IMR-90 (cell line): ENCODE data around the gene CNPY4. TPM values are rescaled to one million over a fixed set of nuclear protein-coding genes. Genes with fewer than 3 reads are reported as not detected.

ENCODE experiments used
- ATAC-seq: fragments of 200-7000 bp; cut with Tn5 transposase; 2 replicates; pipeline ENCODE4 v1.9.1; 2020; ENCODE audit warnings: low read depth, mild to moderate bottlenecking, moderate library complexity
- BruUV-seq: library from RNA; stranded (reverse); fragments of 400-500 nt; replicated peaks from 2 replicates; lab custom pipeline; 2021; lab: Mats Ljungman, UMichigan
- CTCF ChIA-PET: fragments of 300-600 bp; formaldehyde crosslinking; extraction: SDS; loops from one replicate; lab custom pipeline; 2021; ENCODE audit warnings: antibody characterized with exemption; lab: Yijun Ruan, JAX
- POLR2A ChIA-PET: fragments of 300-600 bp; sonication (Branson Sonifier 250); formaldehyde crosslinking; loops from one replicate; lab custom pipeline; 2022; ENCODE audit warnings: antibody characterized with exemption; ENCODE audit not compliant: unreplicated experiment; lab: Charles Lee
- DNase-seq: peaks from one replicate; pipeline ENCODE4 v3.0.0; 2013
- H2AFZ ChIP-seq: replicated peaks from 2 replicates; pipeline ENCODE3; 2013; ENCODE audit warnings: low read length, mild to moderate bottlenecking; ENCODE audit not compliant: poor library complexity
- H2AK5ac ChIP-seq: 2 replicates; pipeline ENCODE4 v1.6.1; 2013; ENCODE audit warnings: low read depth, low read length, inconsistent platforms
- H2AK9ac ChIP-seq: replicated peaks from 2 replicates; pipeline ENCODE3; 2013; ENCODE audit warnings: mild to moderate bottlenecking, low read depth, low read length, moderate library complexity; ENCODE audit not compliant: poor library complexity
- H2BK120ac ChIP-seq: 2 replicates; pipeline ENCODE4 v1.6.1; 2013; ENCODE audit warnings: low read depth, low read length, inconsistent platforms
- H2BK15ac ChIP-seq: 3 replicates; pipeline ENCODE4 v1.6.1; 2013; ENCODE audit warnings: low read depth, low read length, inconsistent platforms
- H2BK20ac ChIP-seq: 2 replicates; pipeline ENCODE4 v1.6.1; 2013; ENCODE audit warnings: low read depth, mild to moderate bottlenecking, inconsistent platforms, low read length, moderate library complexity
- H2BK5ac ChIP-seq: 2 replicates; pipeline ENCODE4 v1.6.1; 2013; ENCODE audit warnings: mild to moderate bottlenecking, low read depth, low read length, inconsistent platforms; ENCODE audit not compliant: poor library complexity, severe bottlenecking
- H3K14ac ChIP-seq: replicated peaks from 2 replicates; pipeline ENCODE4 v1.6.1; 2013; ENCODE audit warnings: low read depth, low read length, inconsistent platforms
- H3K18ac ChIP-seq: 2 replicates; pipeline ENCODE4 v1.6.1; 2013; ENCODE audit warnings: low read depth, low read length, control low read depth
- H3K23ac ChIP-seq: 2 replicates; pipeline ENCODE4 v1.6.1; 2013; ENCODE audit warnings: low read depth, low read length, inconsistent platforms
- H3K27ac ChIP-seq: 2 replicates; pipeline ENCODE4 v1.5.1; 2013; ENCODE audit warnings: mild to moderate bottlenecking, control low read depth, low read length; ENCODE audit not compliant: insufficient read depth
- H3K27me3 ChIP-seq: 2 replicates; pipeline ENCODE4 v1.6.1; 2013; ENCODE audit warnings: low read length; ENCODE audit not compliant: control insufficient read depth, insufficient read depth
- H3K36me3 ChIP-seq: 2 replicates; pipeline ENCODE4 v1.6.1; 2013; ENCODE audit warnings: low read length, mixed read lengths; ENCODE audit not compliant: control insufficient read depth, insufficient read depth
- H3K4ac ChIP-seq: 2 replicates; pipeline ENCODE4 v1.6.1; 2013; ENCODE audit warnings: low read depth, low read length, inconsistent platforms
- H3K4me1 ChIP-seq: 2 replicates; pipeline ENCODE4 v1.6.1; 2013; ENCODE audit warnings: low read length, mixed read lengths; ENCODE audit not compliant: control insufficient read depth, insufficient read depth
- H3K4me2 ChIP-seq: 2 replicates; pipeline ENCODE4 v1.6.1; 2013; ENCODE audit warnings: low read depth, mild to moderate bottlenecking, control low read depth, low read length, moderate library complexity
- H3K4me3 ChIP-seq: 2 replicates; pipeline ENCODE4 v1.5.1; 2013; ENCODE audit warnings: low read depth, mild to moderate bottlenecking, control low read depth, low read length, moderate library complexity; ENCODE audit not compliant: insufficient read depth
- H3K56ac ChIP-seq: 2 replicates; pipeline ENCODE4 v1.6.1; 2013; ENCODE audit warnings: low read length, inconsistent platforms; ENCODE audit not compliant: insufficient read depth; ENCODE audit errors: extremely low read depth
- H3K79me1 ChIP-seq, 2 experiments: 2 replicates each; pipeline ENCODE4 v1.6.1; 2013; ENCODE audit warnings: low read length in 2 of 2, inconsistent platforms in 1 of 2, low read depth in 1 of 2
- H3K9ac ChIP-seq: 2 replicates; pipeline ENCODE4 v1.6.1; 2013; ENCODE audit warnings: low read depth, low read length, control low read depth
- H3K9me1 ChIP-seq: 2 replicates; pipeline ENCODE4 v1.6.1; 2013; ENCODE audit warnings: low read length, inconsistent platforms; ENCODE audit not compliant: insufficient read depth
- H3K9me3 ChIP-seq: 2 replicates; pipeline ENCODE4 v1.6.1; 2013; ENCODE audit warnings: low read length; ENCODE audit not compliant: control insufficient read depth, insufficient read depth
- H4K20me1 ChIP-seq: 2 replicates; pipeline ENCODE4 v1.6.1; 2013; ENCODE audit warnings: low read length, inconsistent platforms; ENCODE audit not compliant: insufficient read depth
- H4K5ac ChIP-seq: 2 replicates; pipeline ENCODE4 v1.6.1; 2013; ENCODE audit warnings: mild to moderate bottlenecking, low read depth, low read length, control low read depth
- H4K8ac ChIP-seq, 2 experiments: 2 replicates each; pipeline ENCODE4 v1.6.1; 2013; ENCODE audit warnings: low read depth in 2 of 2, low read length in 2 of 2, control low read depth in 1 of 2, inconsistent platforms in 1 of 2
- H4K91ac ChIP-seq: 2 replicates; pipeline ENCODE4 v1.6.1; 2013; ENCODE audit warnings: low read depth, low read length, inconsistent platforms; ENCODE audit not compliant: insufficient read depth
- BHLHE40 ChIP-seq: fragments of 150-350 bp; IDR thresholded peaks from 2 replicates; pipeline ENCODE4 v1.6.1; 2016; ENCODE audit warnings: mild to moderate bottlenecking, low read depth, low read length
- CEBPB ChIP-seq: IDR thresholded peaks from 2 replicates; pipeline ENCODE4 v1.6.1; 2012; ENCODE audit warnings: low read depth, low read length, improper control_type of control experiment
- ELK1 ChIP-seq: fragments of 150-350 bp; IDR thresholded peaks from 2 replicates; pipeline ENCODE4 v1.6.1; 2016; ENCODE audit warnings: low read depth, mild to moderate bottlenecking, low read length, moderate library complexity, borderline replicate concordance
- MAFK ChIP-seq: IDR thresholded peaks from 2 replicates; pipeline ENCODE4 v1.6.1; 2012; ENCODE audit warnings: low read depth, low read length, improper control_type of control experiment
- MXI1 ChIP-seq: IDR thresholded peaks from 2 replicates; pipeline ENCODE4 v1.6.1; 2012; ENCODE audit warnings: low read depth, mild to moderate bottlenecking, low read length, moderate library complexity, borderline replicate concordance
- NFE2L2 ChIP-seq: fragments of 150-350 bp; IDR thresholded peaks from 2 replicates; pipeline ENCODE4 v1.6.1; 2016; ENCODE audit warnings: low read depth, mild to moderate bottlenecking, low read length
- POLR2A ChIP-seq: IDR thresholded peaks from 2 replicates; pipeline ENCODE4 v1.6.1; 2012; ENCODE audit warnings: mild to moderate bottlenecking, low read depth, low read length
- RFX5 ChIP-seq: IDR thresholded peaks from 2 replicates; pipeline ENCODE4 v1.8.0; 2012; ENCODE audit warnings: low read depth, mild to moderate bottlenecking, low read length, moderate library complexity
- USF2 ChIP-seq: fragments of 150-350 bp; IDR thresholded peaks from 2 replicates; pipeline ENCODE4 v1.6.1; 2017; ENCODE audit warnings: mild to moderate bottlenecking, antibody characterized with exemption, low read length, low read depth
- WGBS, 2 experiments: methylation state at CpG; one replicate each; pipeline versions ENCODE4 v1.1.5 to v1.1.7; 2013; ENCODE audit warnings: missing lambda C conversion rate in 2 of 2; ENCODE audit not compliant: insufficient read length in 1 of 2; ENCODE audit errors: extremely low coverage in 2 of 2; 5-methylcytosine and 5-hydroxymethylcytosine counted together
- dilution Hi-C: fragments of 300-500 bp; cut with HindIII; formaldehyde crosslinking; loops from one replicate; pipeline ENCODE4 v1.14.3; 2018; ENCODE audit warnings: low sequenced_read_pairs; ENCODE audit not compliant: unreplicated experiment
- in situ Hi-C: fragments of 300-500 bp; cut with MboI; formaldehyde crosslinking; loops from 3 replicates; pipeline ENCODE4 v1.14.3; 2019; ENCODE audit warnings: low sequenced_read_pairs, inconsistent platforms, mixed read lengths
- intact Hi-C: fragments of 100-400 bp; cut with micrococcal nuclease; formaldehyde crosslinking; loops from 2 replicates; pipeline ENCODE4 v1.10.0; 2022
- polyA plus RNA-seq, 3 experiments: library from polyadenylated mRNA; depleted of rRNA; stranded (reverse); fragments of >200 nt; gene quantifications; 2 replicates each; pipeline ENCODE4 v1.2.3, GENCODE V29; 2012; ENCODE audit warnings: low replicate concordance in 1 of 3
- total RNA-seq: library from RNA; depleted of rRNA; stranded (reverse); fragments of >200 nt; gene quantifications from 2 replicates; pipeline ENCODE4 v1.2.3, GENCODE V29; 2012
- TF ChIP-seq, protein P1 (sequence below): conservative IDR thresholded peaks from 2 replicates; pipeline ENCODE4 v1.5.1; 2012; ENCODE audit warnings: mild to moderate bottlenecking, low read depth, low read length, improper control_type of control experiment

CNPY4 gene
- total and polyA plus RNA-seq, 2 of the 4 experiments (the other 2 are of a cell fraction) = 13.3 to 21.9 TPM

GRCh38 chr7:100174582-100174981, 55.1 kb downstream of the CNPY4 start:
- no peak overlapping the region for H4K91ac ChIP-seq
- no peak overlapping the region for H2BK5ac ChIP-seq
- no peak overlapping the region for H4K8ac ChIP-seq
- no peak overlapping the region for H3K4me2 ChIP-seq
- H2BK15ac ChIP-seq = no peak overlapping the region
- no peak overlapping the region for H3K18ac ChIP-seq
- H2AFZ ChIP-seq = no peak overlapping the region
- no peaks in the 10 kb centered on the region for H3K27me3 ChIP-seq
- H3K4me1 ChIP-seq = peaks cover 5% of the 10 kb centered on the region
- H3K56ac ChIP-seq = no peak overlapping the region
- DNase-seq (no peak), ATAC-seq (no peak)
- no peak overlapping the region for H2AK5ac ChIP-seq
- no peaks in the 10 kb centered on the region for H3K9me3 ChIP-seq
- no peak overlapping the region for H3K4me3 ChIP-seq
- no peaks in the 10 kb centered on the region for H3K9me1 ChIP-seq
- ChIA-PET POLR2A (no interaction called here), CTCF (no interaction called here)
- H3K9ac ChIP-seq = no peak overlapping the region
- in situ Hi-C loops = no loop called here
- H3K14ac ChIP-seq = no peak overlapping the region
- TF ChIP-seq, protein P1, sequence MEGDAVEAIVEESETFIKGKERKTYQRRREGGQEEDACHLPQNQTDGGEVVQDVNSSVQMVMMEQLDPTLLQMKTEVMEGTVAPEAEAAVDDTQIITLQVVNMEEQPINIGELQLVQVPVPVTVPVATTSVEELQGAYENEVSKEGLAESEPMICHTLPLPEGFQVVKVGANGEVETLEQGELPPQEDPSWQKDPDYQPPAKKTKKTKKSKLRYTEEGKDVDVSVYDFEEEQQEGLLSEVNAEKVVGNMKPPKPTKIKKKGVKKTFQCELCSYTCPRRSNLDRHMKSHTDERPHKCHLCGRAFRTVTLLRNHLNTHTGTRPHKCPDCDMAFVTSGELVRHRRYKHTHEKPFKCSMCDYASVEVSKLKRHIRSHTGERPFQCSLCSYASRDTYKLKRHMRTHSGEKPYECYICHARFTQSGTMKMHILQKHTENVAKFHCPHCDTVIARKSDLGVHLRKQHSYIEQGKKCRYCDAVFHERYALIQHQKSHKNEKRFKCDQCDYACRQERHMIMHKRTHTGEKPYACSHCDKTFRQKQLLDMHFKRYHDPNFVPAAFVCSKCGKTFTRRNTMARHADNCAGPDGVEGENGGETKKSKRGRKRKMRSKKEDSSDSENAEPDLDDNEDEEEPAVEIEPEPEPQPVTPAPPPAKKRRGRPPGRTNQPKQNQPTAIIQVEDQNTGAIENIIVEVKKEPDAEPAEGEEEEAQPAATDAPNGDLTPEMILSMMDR = no peak
- TF ChIP-seq CEBPB (no peak), ELK1 (no peak), NFE2L2 (no peak), POLR2A (no peak), BHLHE40 (no peak), RFX5 (no peak), USF2 (no peak), MAFK (no peak), MXI1 (no peak)
- no peak overlapping the region for H3K4ac ChIP-seq
- BruUV-seq = no TSS peak
- peaks cover 16 to 22% of the 10 kb centered on the region in 2 experiments for H3K79me1 ChIP-seq
- no peak overlapping the region for H2BK20ac ChIP-seq
- 83% methylated on average over 1 of the region's 5 CpGs; no CpG with 5 or more reads in 1 of the 2 experiments for WGBS, 2 experiments
- peaks cover 13% of the 10 kb centered on the region for H3K36me3 ChIP-seq
- H3K23ac ChIP-seq = no peak overlapping the region
- H3K27ac ChIP-seq = no peak overlapping the region
- no peak overlapping the region for H4K5ac ChIP-seq
- intact Hi-C loops = no loop called here
- dilution Hi-C loops = no loop called here
- H4K20me1 ChIP-seq = no peaks in the 10 kb centered on the region
- H2AK9ac ChIP-seq = no peak overlapping the region
- no peak overlapping the region for H2BK120ac ChIP-seq
